Spinal cord (tissue), 10 donors: ENCODE results near the gene GNLY. TPM values are rescaled to one million over a fixed set of nuclear protein-coding genes. Genes with fewer than 3 reads are reported as not detected.
A peak's percentile ranks its signal among the peaks of the same experiment; 100 is the strongest.

Experiments used
- DNase-seq, 6 donors: peaks; one replicate each; pipeline versions ENCODE4 v3.0.0 to v3.0.0-alpha.2; 2013 to 2015; ENCODE audit warnings: low spot score in 6 of 6, low read depth in 4 of 6
- H3K27ac ChIP-seq: one replicate; pipeline ENCODE4 v1.5.1; 2013; ENCODE audit warnings: low read depth, low read length, control low read depth
- H3K27me3 ChIP-seq: one replicate; pipeline ENCODE4 v1.6.1; 2013; ENCODE audit warnings: low read length; ENCODE audit not compliant: control insufficient read depth, insufficient read depth
- H3K36me3 ChIP-seq: one replicate; pipeline ENCODE4 v1.6.1; 2013; ENCODE audit warnings: low read length; ENCODE audit not compliant: control insufficient read depth, insufficient read depth
- H3K4me1 ChIP-seq: one replicate; pipeline ENCODE4 v1.6.1; 2013; ENCODE audit warnings: low read length; ENCODE audit not compliant: control insufficient read depth, insufficient read depth
- H3K4me3 ChIP-seq: one replicate; pipeline ENCODE4 v1.5.1; 2013; ENCODE audit warnings: low read depth, low read length, control low read depth
- H3K9me3 ChIP-seq: one replicate; pipeline ENCODE4 v1.6.1; 2013; ENCODE audit warnings: low read length; ENCODE audit not compliant: control insufficient read depth, insufficient read depth
- WGBS: methylation state at CpG from one replicate; pipeline ENCODE4 v1.1.5; 2013; ENCODE audit warnings: missing lambda C conversion rate; ENCODE audit not compliant: insufficient coverage; 5-methylcytosine and 5-hydroxymethylcytosine counted together
- polyA plus RNA-seq, 2 donors: library from polyadenylated mRNA; unstranded; fragments of 120-200 nt; gene quantifications; one replicate each; pipeline ENCODE4 v1.2.1, GENCODE V29; 2013; ENCODE audit not compliant: insufficient read length in 2 of 2
- total RNA-seq, 2 donors: library from RNA; depleted of rRNA in 1 of 2; stranded (reverse); fragments of 120-200 nt in 1 of 2; fragments of >200 nt in 1 of 2; gene quantifications; one replicate each; pipeline versions ENCODE4 v1.2.3 to v1.2.4, GENCODE V29; 2013 to 2014
- donor health status: healthy.

Gene GNLY
- total and polyA plus RNA-seq, 4 donors, result 0.40 to 0.80 (median 0.55) TPM; not detected in 1

DNA sequence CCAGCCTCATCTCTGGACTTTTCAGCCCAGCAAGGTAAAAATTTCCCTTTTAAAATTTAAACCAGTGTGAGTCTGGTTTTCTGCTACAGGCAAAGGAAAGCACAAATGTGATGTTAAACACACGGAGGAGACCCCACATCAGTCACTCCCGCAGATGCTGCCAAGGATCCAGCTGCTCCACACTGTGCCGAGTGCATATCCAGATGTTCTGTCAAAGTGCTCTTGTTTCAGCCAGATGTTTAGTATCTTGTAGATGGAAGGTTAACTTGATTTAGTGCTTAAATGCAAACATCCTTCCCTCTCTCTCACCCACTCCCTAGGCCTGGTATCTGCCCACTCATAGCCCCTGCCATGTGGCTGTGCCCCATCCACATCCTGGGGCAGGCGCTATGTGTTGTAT lies 43.8 kb downstream of the GNLY start:
- H3K27ac ChIP-seq, result no peak overlapping the region
- WGBS, result 61% methylated on average over 3 of the region's 4 CpGs
- no peak overlapping the region for H3K4me3 ChIP-seq
- H3K27me3 ChIP-seq, result no peaks in the 10 kb centered on the region
- DNase-seq, result peak in 2 of 6 donors; percentile 48 to 70
- peaks cover 43% of the 10 kb centered on the region for H3K4me1 ChIP-seq
- H3K36me3 ChIP-seq, result no peaks in the 10 kb centered on the region
- H3K9me3 ChIP-seq, result no peaks in the 10 kb centered on the region

DNA sequence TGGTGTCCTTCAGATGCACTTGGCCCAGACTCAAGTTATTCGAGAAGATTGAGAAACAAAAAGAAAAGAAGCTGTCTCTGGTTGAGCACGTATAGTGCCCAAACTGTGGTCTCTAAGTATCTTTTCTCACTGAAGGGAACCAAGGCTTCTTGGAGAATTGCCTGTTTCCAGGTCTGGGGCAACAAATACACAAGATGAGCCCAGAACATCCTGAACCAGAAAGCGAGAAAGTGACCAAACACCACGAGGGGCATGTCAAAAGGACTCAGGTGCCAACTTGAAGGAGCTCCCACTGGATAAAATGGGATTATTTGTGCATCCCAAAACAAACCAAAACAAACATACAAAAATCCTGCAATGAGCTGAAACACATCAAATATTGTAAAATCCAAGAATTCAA lies 46.0 kb downstream of the GNLY start:
- H3K27ac ChIP-seq, result no peak overlapping the region

GRCh38 chr2:85741211-85741832 lies 47.2 kb downstream of the GNLY start:
- no peaks in the 10 kb centered on the region for H3K36me3 ChIP-seq
- H3K27me3 ChIP-seq, result no peaks in the 10 kb centered on the region
- no peaks in the 10 kb centered on the region for H3K9me3 ChIP-seq
- peak overlapping the region; percentile 84 for H3K27ac ChIP-seq
- peaks cover 61% of the 10 kb centered on the region for H3K4me1 ChIP-seq
- peak in 1 of 6 donors; percentile 49 for DNase-seq
- no peak overlapping the region for H3K4me3 ChIP-seq
- WGBS, result 53% methylated on average over 9 of the region's 9 CpGs

More for the DNA sequence above, 46.0 kb downstream of the GNLY start:
- no peaks in the 10 kb centered on the region for H3K9me3 ChIP-seq
- no peaks in the 10 kb centered on the region for H3K36me3 ChIP-seq
- H3K4me3 ChIP-seq, result no peak overlapping the region
- WGBS, result 91% methylated on average over 4 of the region's 4 CpGs
- no peaks in the 10 kb centered on the region for H3K27me3 ChIP-seq
- DNase-seq, result no peak
- H3K4me1 ChIP-seq, result peaks cover 50% of the 10 kb centered on the region

GRCh38 chr2:85741833-85742455 lies 47.8 kb downstream of the GNLY start:
- Histone ChIP-seq H3K4me3 (no peak overlapping the region), H3K4me1 (peaks cover 59% of the 10 kb centered on the region), H3K27me3 (no peaks in the 10 kb centered on the region), H3K27ac (peak overlapping the region; percentile 84), H3K36me3 (no peaks in the 10 kb centered on the region), H3K9me3 (no peaks in the 10 kb centered on the region)
- WGBS, result 13% methylated on average over 13 of the region's 19 CpGs
- peak; percentile 69 to 96 (median 84) for DNase-seq

DNA sequence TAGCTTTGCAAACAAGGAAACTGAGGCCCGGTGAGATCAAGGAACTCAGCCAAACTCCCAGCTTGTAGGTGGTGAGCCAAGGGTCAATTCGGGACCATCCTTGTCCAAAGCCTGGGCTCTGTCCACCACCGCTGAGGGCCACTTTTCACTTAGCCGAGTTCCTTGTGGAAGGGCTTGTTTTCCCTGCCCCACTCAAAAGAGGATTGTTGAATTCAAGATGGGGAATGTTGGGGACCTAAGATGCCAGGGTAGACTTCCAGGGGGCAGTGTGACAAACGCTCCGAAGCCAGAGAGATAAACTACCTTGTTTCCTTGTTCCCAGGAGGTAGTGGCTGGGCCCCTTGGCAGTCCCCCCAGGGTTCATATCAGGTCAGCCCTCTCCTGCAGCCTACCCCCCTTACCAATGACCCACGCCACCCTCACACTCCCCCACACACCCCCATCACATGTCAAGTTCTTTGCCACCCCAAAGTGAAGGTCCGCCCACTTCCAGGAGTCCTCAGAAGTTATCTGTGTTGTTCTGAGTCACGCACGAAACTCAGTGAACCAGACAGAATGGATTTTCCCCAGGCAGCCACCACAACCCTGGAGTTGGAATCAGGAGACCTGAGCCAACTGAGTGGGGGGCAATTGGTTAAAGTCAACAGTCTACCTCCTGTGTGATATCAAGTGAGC lies 49.3 kb downstream of the GNLY start:
- 62% methylated on average over 6 of the region's 10 CpGs for WGBS
- Histone ChIP-seq H3K4me3 (no peak overlapping the region), H3K4me1 (peaks cover 60% of the 10 kb centered on the region), H3K27ac (peak overlapping the region; percentile 84), H3K27me3 (no peaks in the 10 kb centered on the region), H3K9me3 (no peaks in the 10 kb centered on the region), H3K36me3 (no peaks in the 10 kb centered on the region)
- DNase-seq, result no peak

GRCh38 chr2:85744055-85744454 lies 49.9 kb downstream of the GNLY start:
- Histone ChIP-seq H3K4me1 (peaks cover 66% of the 10 kb centered on the region), H3K9me3 (no peaks in the 10 kb centered on the region), H3K27ac (no peak overlapping the region), H3K36me3 (no peaks in the 10 kb centered on the region), H3K27me3 (no peaks in the 10 kb centered on the region), H3K4me3 (no peak overlapping the region)
- WGBS, result 64% methylated on average over 4 of the region's 4 CpGs
- no peak for DNase-seq

- Histone ChIP-seq H3K9me3 (no peaks in the 10 kb centered on the region), H3K4me1 (peaks cover 72% of the 10 kb centered on the region), H3K27me3 (no peaks in the 10 kb centered on the region), H3K27ac (peak overlapping the region; percentile 72), H3K4me3 (no peak overlapping the region), H3K36me3 (no peaks in the 10 kb centered on the region)
- WGBS, result 28% methylated on average over 9 of the region's 10 CpGs
- peak in 2 of 6 donors; percentile 57 to 66 for DNase-seq
Measured at GRCh38 chr2:85744741-85745601, 50.8 kb downstream of the GNLY start.

DNA sequence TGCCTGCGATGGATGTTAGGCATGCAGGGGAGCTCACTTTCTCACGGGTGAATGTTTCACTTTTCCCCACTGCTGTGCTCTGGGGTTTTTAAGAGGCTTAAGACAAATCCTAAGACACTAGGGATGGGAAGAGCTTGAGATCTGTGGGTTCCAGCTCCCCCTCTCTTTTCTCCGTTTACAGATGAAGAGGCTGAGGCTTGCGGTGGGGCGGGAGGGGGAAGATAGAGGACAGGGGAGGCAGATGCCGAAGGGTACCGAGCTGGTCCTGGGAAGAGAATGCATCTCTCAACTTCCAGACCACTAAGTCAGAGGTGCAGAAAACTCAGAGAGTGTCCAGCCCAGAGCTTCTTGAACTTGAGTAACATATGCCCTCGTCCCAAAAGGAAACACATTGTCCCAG lies 51.5 kb downstream of the GNLY start:
- Histone ChIP-seq H3K4me3 (no peak overlapping the region), H3K27me3 (no peaks in the 10 kb centered on the region), H3K36me3 (no peaks in the 10 kb centered on the region), H3K9me3 (no peaks in the 10 kb centered on the region), H3K27ac (peak overlapping the region; percentile 72), H3K4me1 (peaks cover 74% of the 10 kb centered on the region)
- no peak for DNase-seq
- no CpG with 5 or more reads among the region's 8 CpGs for whole genome bisulfite sequencing

- WGBS, result 88% methylated on average over 8 of the region's 8 CpGs
- Histone ChIP-seq H3K27ac (no peak overlapping the region), H3K9me3 (no peaks in the 10 kb centered on the region), H3K4me1 (peaks cover 74% of the 10 kb centered on the region), H3K4me3 (no peak overlapping the region), H3K27me3 (no peaks in the 10 kb centered on the region), H3K36me3 (no peaks in the 10 kb centered on the region)
- DNase-seq, result no peak
Measured at GRCh38 chr2:85746321-85747004, 52.3 kb downstream of the GNLY start.
